Caco-2 (cell line): ENCODE results near the gene ZNF217. TPM values are rescaled to one million over a fixed set of nuclear protein-coding genes. Genes with fewer than 3 reads are reported as not detected.

ENCODE experiments used
- BruUV-seq: library from RNA; stranded (reverse); fragments of 400-500 nt; replicated peaks from 2 replicates; lab custom pipeline; 2021; lab: Mats Ljungman, UMichigan
- CTCF ChIA-PET: fragments of 300-600 bp; sonication (Branson Sonifier 250); formaldehyde crosslinking; loops from one replicate; lab custom pipeline; 2022; ENCODE audit warnings: antibody characterized with exemption; lab: Charles Lee
- POLR2A ChIA-PET: fragments of 300-600 bp; sonication (Branson Sonifier 250); formaldehyde crosslinking; loops from one replicate; lab custom pipeline; 2022; ENCODE audit warnings: antibody characterized with exemption; lab: Charles Lee
- DNase-seq, 2 experiments: peaks; one replicate each; pipeline versions ENCODE4 v3.0.0 to v3.0.0-alpha.2; 2020 to 2022
- H3K27me3 ChIP-seq: replicated peaks from 2 replicates; pipeline ENCODE4 v1.6.0; 2011; ENCODE audit warnings: low read length; ENCODE audit not compliant: control insufficient read depth, insufficient read depth
- H3K36me3 ChIP-seq: 2 replicates; pipeline ENCODE4 v1.5.1; 2011; ENCODE audit warnings: low read length; ENCODE audit not compliant: control insufficient read depth, insufficient read depth
- H3K4me1 ChIP-seq: fragments of 250-450 bp; sonication (Bioruptor Pico); 2 replicates; pipeline ENCODE4 v1.5.1; 2020; ENCODE audit warnings: mild to moderate bottlenecking
- H3K4me3 ChIP-seq: 2 replicates; pipeline ENCODE4 v1.5.1; 2011; ENCODE audit warnings: low read depth, mild to moderate bottlenecking, control low read depth, low read length
- H3K9me3 ChIP-seq: fragments of 250-450 bp; sonication (Bioruptor Pico); 2 replicates; pipeline ENCODE4 v1.5.1; 2020; ENCODE audit warnings: mild to moderate bottlenecking, moderate library complexity
- H3K27ac Mint-ChIP-seq: one replicate; pipeline ENCODE4 v1.8.0; 2022; ENCODE audit warnings: mixed read lengths; ENCODE audit not compliant: unreplicated experiment
- H3K27me3 Mint-ChIP-seq: one replicate; pipeline ENCODE4 v1.8.0; 2022; ENCODE audit warnings: mixed read lengths; ENCODE audit not compliant: insufficient read depth, unreplicated experiment
- H3K36me3 Mint-ChIP-seq: one replicate; pipeline ENCODE4 v1.8.0; 2022; ENCODE audit warnings: mild to moderate bottlenecking, mixed read lengths; ENCODE audit not compliant: insufficient read depth, unreplicated experiment
- H3K4me1 Mint-ChIP-seq: one replicate; pipeline ENCODE4 v1.8.0; 2022; ENCODE audit warnings: low read depth, mixed read lengths; ENCODE audit not compliant: unreplicated experiment
- H3K4me3 Mint-ChIP-seq: one replicate; pipeline ENCODE4 v1.8.0; 2022; ENCODE audit warnings: mild to moderate bottlenecking, moderate library complexity, mixed read lengths; ENCODE audit not compliant: unreplicated experiment
- H3K9me3 Mint-ChIP-seq: one replicate; pipeline ENCODE4 v1.8.0; 2022; ENCODE audit warnings: mixed read lengths; ENCODE audit not compliant: unreplicated experiment
- CTCF ChIP-seq, 2 experiments: fragments of 200-600 bp in 1 of 2; IDR thresholded peaks; 1 replicate in 1 of 2; 2 replicates in 1 of 2; pipeline versions ENCODE4 v1.5.1 to v1.8.0; 2011 to 2022; ENCODE audit warnings: antibody characterized with exemption in 1 of 2, control low read depth in 1 of 2, inconsistent platforms in 1 of 2, low read depth in 1 of 2, low read length in 1 of 2, mild to moderate bottlenecking in 1 of 2, moderate library complexity in 1 of 2; ENCODE audit not compliant: insufficient read depth in 1 of 2, severe bottlenecking in 1 of 2, unreplicated experiment in 1 of 2
- intact Hi-C: fragments of 100-400 bp; cut with micrococcal nuclease; formaldehyde crosslinking; loops from one replicate; pipeline ENCODE4 v1.10.0; 2022; ENCODE audit not compliant: unreplicated experiment
- total RNA-seq: library from RNA; stranded (reverse); gene quantifications from 2 replicates; pipeline ENCODE4 v1.2.3, GENCODE V29; 2022

ZNF217 gene
- total RNA-seq, 1 experiment from 2014 or later, result 65.5 TPM

GRCh38 chr20:53582574-53583351 lies 10.9 kb downstream of the ZNF217 start:
- Mint-ChIP-seq H3K4me3 (no peak overlapping the region), H3K27me3 (no peaks in the 10 kb centered on the region), H3K9me3 (no peaks in the 10 kb centered on the region), H3K36me3 (peaks cover 65% of the 10 kb centered on the region), H3K27ac (peak overlapping the region; percentile 15), H3K4me1 (peaks cover 37% of the 10 kb centered on the region)
- BruUV-seq, result TSS peak; percentile 1
- CTCF ChIA-PET, result interaction anchor here (0.9 kb wide), 1 partner anchor 11 kb away, joined by 3 read pairs; the partner anchor contains the start of gene ZNF217
- intact Hi-C loops, result no loop called here
- peaks cover 16% of the 10 kb centered on the region for H3K36me3 ChIP-seq
- no peaks in the 10 kb centered on the region for H3K27me3 ChIP-seq
- POLR2A ChIA-PET, result interaction anchor here (0.5 to 0.6 kb wide), 3 partner anchors 85 to 128 kb away, joined by 3 to 6 read pairs (median 5); no protein-coding TSS in a partner anchor
- no peaks in the 10 kb centered on the region for H3K9me3 ChIP-seq
- peak in 1 of 2 experiments; percentile 29 for DNase-seq
- H3K4me1 ChIP-seq, result peaks cover 45% of the 10 kb centered on the region
- H3K4me3 ChIP-seq, result no peak overlapping the region
- no peak for TF ChIP-seq CTCF (IDR thresholded peaks at IDR 0.05; ENCODE audit: insufficient read depth in 1 of 2, low read depth in 1 of 2, low read length in 1 of 2, severe bottlenecking in 1 of 2, unreplicated experiment in 1 of 2)

- intact Hi-C loops, result no loop called here
- peaks cover 16% of the 10 kb centered on the region for H3K36me3 ChIP-seq
- peaks cover 70% of the 10 kb centered on the region for H3K36me3 Mint-ChIP-seq
- H3K27ac Mint-ChIP-seq, result peak overlapping the region; percentile 15
- no peaks in the 10 kb centered on the region for H3K9me3 ChIP-seq
- no peak overlapping the region for H3K4me3 ChIP-seq
- no peak overlapping the region for H3K4me3 Mint-ChIP-seq
- ChIA-PET CTCF (interaction anchor here (0.9 kb wide), 1 partner anchor 12 kb away, joined by 3 read pairs; the partner anchor contains the start of gene ZNF217), POLR2A (no interaction called here)
- H3K9me3 Mint-ChIP-seq, result no peaks in the 10 kb centered on the region
- no peaks in the 10 kb centered on the region for H3K27me3 Mint-ChIP-seq
- DNase-seq, result no peak
- no TSS peak for BruUV-seq
- TF ChIP-seq CTCF (IDR thresholded peaks at IDR 0.05; ENCODE audit: insufficient read depth in 1 of 2, low read depth in 1 of 2, low read length in 1 of 2, severe bottlenecking in 1 of 2, unreplicated experiment in 1 of 2), result no peak
- peaks cover 37% of the 10 kb centered on the region for H3K4me1 Mint-ChIP-seq
- H3K27me3 ChIP-seq, result no peaks in the 10 kb centered on the region
- H3K4me1 ChIP-seq, result peaks cover 47% of the 10 kb centered on the region
Observed at GRCh38 chr20:53582251-53582570, 11.4 kb downstream of the ZNF217 start.

GRCh38 chr20:53581444-53582250 lies 12.0 kb downstream of the ZNF217 start:
- no peak for TF ChIP-seq CTCF (IDR thresholded peaks at IDR 0.05; ENCODE audit: insufficient read depth in 1 of 2, low read depth in 1 of 2, low read length in 1 of 2, severe bottlenecking in 1 of 2, unreplicated experiment in 1 of 2)
- no TSS peak for BruUV-seq
- DNase-seq, result peak in 1 of 2 experiments; percentile 41
- no peaks in the 10 kb centered on the region for H3K27me3 Mint-ChIP-seq
- H3K4me1 Mint-ChIP-seq, result peaks cover 32% of the 10 kb centered on the region
- peaks cover 76% of the 10 kb centered on the region for H3K36me3 Mint-ChIP-seq
- Histone ChIP-seq H3K4me3 (no peak overlapping the region), H3K27me3 (no peaks in the 10 kb centered on the region), H3K9me3 (no peaks in the 10 kb centered on the region), H3K36me3 (peaks cover 16% of the 10 kb centered on the region), H3K4me1 (peaks cover 42% of the 10 kb centered on the region)
- no peaks in the 10 kb centered on the region for H3K9me3 Mint-ChIP-seq
- peak overlapping the region; percentile 15 for H3K27ac Mint-ChIP-seq
- ChIA-PET POLR2A (no interaction called here), CTCF (interaction anchor here (0.6 to 0.9 kb wide), 3 partner anchors 12 to 113 kb away, joined by 3 to 4 read pairs (median 3); partner anchors contain the start of gene ZNF217)
- intact Hi-C loops, result no loop called here
- H3K4me3 Mint-ChIP-seq, result no peak overlapping the region
